A549 (cell line): ENCODE results near the gene TMEM108.
A peak's percentile ranks its signal among the peaks of the same experiment; 100 is the strongest.

Source experiments
- JUNB ChIP-seq: fragments of >200 bp; sonication (Bioruptor Twin); formaldehyde crosslinking; IDR thresholded peaks from 2 replicates; pipeline ENCODE4 v1.6.1; 2016
- RAD21 ChIP-seq, 2 experiments: fragments of >200 bp in 1 of 2; sonication (Bioruptor Twin) in 1 of 2; formaldehyde crosslinking in 1 of 2; IDR thresholded peaks in 1 of 2; conservative IDR thresholded peaks in 1 of 2; 2 replicates in 1 of 2; 3 replicates in 1 of 2; pipeline ENCODE4 v1.6.1; 2012 to 2018; ENCODE audit warnings: inconsistent platforms in 1 of 2
- TP53 ChIP-seq: fragments of 250-450 bp; sonication (Bioruptor Pico); IDR thresholded peaks from 2 replicates; pipeline ENCODE4 v1.5.0; 2021; ENCODE audit warnings: mild to moderate bottlenecking, moderate library complexity
- USF2 ChIP-seq: fragments of 450-650 bp; IDR thresholded peaks from 2 replicates; pipeline ENCODE4 v1.6.1; 2014; ENCODE audit warnings: antibody characterized with exemption
- TF ChIP-seq, protein P1 (sequence below): fragments of >200 bp; sonication (Bioruptor Twin); formaldehyde crosslinking; IDR thresholded peaks from 3 replicates; pipeline ENCODE4 v1.5.1; 2016

DNA sequence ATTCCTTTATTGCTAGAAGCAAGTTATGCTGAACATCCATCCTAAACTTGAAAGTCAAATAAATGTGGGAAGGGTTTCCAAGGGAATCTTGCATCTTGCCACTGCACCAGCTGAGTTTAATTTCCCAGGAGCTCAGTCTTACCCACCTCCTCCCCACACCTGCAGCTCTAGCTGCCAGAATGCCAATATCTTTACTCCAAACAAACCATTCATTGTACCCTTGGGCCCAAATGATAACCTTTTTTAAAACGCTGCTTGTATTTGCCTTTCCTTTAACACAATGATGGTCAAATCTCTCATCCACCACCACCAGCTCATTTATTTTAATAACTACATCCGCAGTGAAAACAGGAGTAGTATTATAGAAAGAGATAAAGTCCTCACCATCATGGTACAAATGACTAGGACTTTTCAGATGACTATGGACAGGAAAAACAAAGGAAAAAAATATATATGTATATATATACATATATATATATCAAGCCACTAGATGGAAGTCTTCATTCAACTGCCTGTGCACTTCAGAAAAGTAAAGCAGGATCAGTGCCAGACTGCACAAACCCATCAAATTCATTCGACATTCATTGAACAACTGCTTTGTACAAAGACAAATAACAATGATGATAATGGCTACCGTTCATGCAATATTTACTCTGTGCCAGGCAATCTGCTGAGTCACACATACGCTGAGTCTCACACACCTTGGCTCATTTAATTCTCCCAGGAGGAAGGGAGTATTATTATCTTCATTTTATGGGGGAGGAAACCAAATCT lies 405.6 kb downstream of the TMEM108 start:
- TF ChIP-seq, protein P1, sequence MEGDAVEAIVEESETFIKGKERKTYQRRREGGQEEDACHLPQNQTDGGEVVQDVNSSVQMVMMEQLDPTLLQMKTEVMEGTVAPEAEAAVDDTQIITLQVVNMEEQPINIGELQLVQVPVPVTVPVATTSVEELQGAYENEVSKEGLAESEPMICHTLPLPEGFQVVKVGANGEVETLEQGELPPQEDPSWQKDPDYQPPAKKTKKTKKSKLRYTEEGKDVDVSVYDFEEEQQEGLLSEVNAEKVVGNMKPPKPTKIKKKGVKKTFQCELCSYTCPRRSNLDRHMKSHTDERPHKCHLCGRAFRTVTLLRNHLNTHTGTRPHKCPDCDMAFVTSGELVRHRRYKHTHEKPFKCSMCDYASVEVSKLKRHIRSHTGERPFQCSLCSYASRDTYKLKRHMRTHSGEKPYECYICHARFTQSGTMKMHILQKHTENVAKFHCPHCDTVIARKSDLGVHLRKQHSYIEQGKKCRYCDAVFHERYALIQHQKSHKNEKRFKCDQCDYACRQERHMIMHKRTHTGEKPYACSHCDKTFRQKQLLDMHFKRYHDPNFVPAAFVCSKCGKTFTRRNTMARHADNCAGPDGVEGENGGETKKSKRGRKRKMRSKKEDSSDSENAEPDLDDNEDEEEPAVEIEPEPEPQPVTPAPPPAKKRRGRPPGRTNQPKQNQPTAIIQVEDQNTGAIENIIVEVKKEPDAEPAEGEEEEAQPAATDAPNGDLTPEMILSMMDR: peak; percentile 35; the same call in 2 of the 3 replicates
- TF ChIP-seq JUNB (peak; percentile 35; the same call in 1 of the 2 replicates), TP53 (CRISPR knock-in tag) (no peak), USF2 (no peak), RAD21 (conservative IDR thresholded peaks at IDR 0.05 in 1 of 2, IDR thresholded peaks at IDR 0.05 in 1 of 2) (peak; percentile 43 to 60)
